Pancreas (tissue), 10 donors: ENCODE measurements around the gene CEP152. TPM values are rescaled to one million over a fixed set of nuclear protein-coding genes. Genes with fewer than 3 reads are reported as not detected.

Source experiments
- ATAC-seq, 4 donors: fragments of 200-7000 bp; cut with Tn5 transposase; one replicate each; pipeline versions ENCODE4 v1.8.0 to v1.9.1; 2020; ENCODE audit warnings: mild to moderate bottlenecking in 4 of 4, moderate library complexity in 4 of 4
- DNase-seq, 6 donors: peaks; one replicate each; pipeline ENCODE4 v3.0.0-alpha.2; 2020
- FAIRE-seq: peaks from 2 replicates; lab custom pipeline; 2012; peaks lifted over from hg19 to GRCh38; lab: Jason Lieb, UNC
- H3K27ac ChIP-seq, 4 donors: fragments of 200-600 bp; sonication (generic); 1 replicate in 3 of 4; 2 replicates in 1 of 4; pipeline versions ENCODE4 v1.5.0 to v1.8.0; 2020
- H3K27me3 ChIP-seq, 4 donors: fragments of 200-600 bp; one replicate each; pipeline ENCODE4 v1.8.0; 2021
- H3K36me3 ChIP-seq, 3 donors: fragments of 200-600 bp; sonication (generic) in 1 of 3; one replicate each; pipeline versions ENCODE4 v1.5.0 to v1.8.0; 2020 to 2021
- H3K4me1 ChIP-seq, 3 donors: fragments of 200-600 bp; one replicate each; pipeline ENCODE4 v1.8.0; 2021
- H3K4me3 ChIP-seq, 4 donors: fragments of 200-600 bp; sonication (generic) in 2 of 4; one replicate each; pipeline versions ENCODE4 v1.5.0 to v1.8.0; 2020 to 2021
- H3K9me3 ChIP-seq, 4 donors: fragments of 200-600 bp; one replicate each; pipeline ENCODE4 v1.8.0; 2021
- WGBS, 2 donors: extraction: QIAGEN DNeasy Blood & Tissue Kit; methylation state at CpG; one replicate each; pipeline ENCODE4 v1.1.7; 2013; 5-methylcytosine and 5-hydroxymethylcytosine counted together
- intact Hi-C, 3 donors: fragments of 100-400 bp; cut with DNase I; formaldehyde crosslinking; loops; one replicate each; pipeline versions ENCODE4 v1.11.1 to v1.14.2; 2022
- polyA plus RNA-seq, 2 donors: library from polyadenylated mRNA; stranded (reverse); fragments of 200-250 nt; gene quantifications; one replicate each; pipeline ENCODE4 v1.2.3, GENCODE V29; 2013
- total RNA-seq, 6 donors: library from RNA; stranded (reverse); fragmentation: NEBNext Ultra II Directional in 4 of 6; extraction: Animal tissue kit (Norgen Biotek cat#: 25700) in 4 of 6; gene quantifications; one replicate each; pipeline versions ENCODE4 v1.2.1 to v1.2.4, GENCODE V29; 2021 to 2023
- TF ChIP-seq, protein P1 (sequence below), 4 donors: fragments of 200-600 bp; sonication (generic) in 3 of 4; IDR thresholded peaks; one replicate each; pipeline versions ENCODE4 v1.5.0 to v1.8.0; 2021; ENCODE audit warnings: antibody characterized with exemption in 4 of 4
- donor health status: healthy with polysubstance abuse.
- donor health status: DM: no; HTN: no; CAD: no; lungs with moderate emphysema.
- donor health status: DM: no; HTN: no; CAD: no.
- donor health status: control.
- donor health status: control.
- donor health status: Bipolar disorder and iron deficiency.
- donor health status: DM: yes; HTN: yes; CAD: no.
- donor health status: DM: no; HTN: no; CAD: no.
- donor health status: DM: no; HTN: no; CAD: no.
- donor health status: DM: yes; HTN: yes; CAD: no.

CEP152 gene
- total and polyA plus RNA-seq, 8 donors = 1.3 to 8.0 (median 2.5) TPM

DNA sequence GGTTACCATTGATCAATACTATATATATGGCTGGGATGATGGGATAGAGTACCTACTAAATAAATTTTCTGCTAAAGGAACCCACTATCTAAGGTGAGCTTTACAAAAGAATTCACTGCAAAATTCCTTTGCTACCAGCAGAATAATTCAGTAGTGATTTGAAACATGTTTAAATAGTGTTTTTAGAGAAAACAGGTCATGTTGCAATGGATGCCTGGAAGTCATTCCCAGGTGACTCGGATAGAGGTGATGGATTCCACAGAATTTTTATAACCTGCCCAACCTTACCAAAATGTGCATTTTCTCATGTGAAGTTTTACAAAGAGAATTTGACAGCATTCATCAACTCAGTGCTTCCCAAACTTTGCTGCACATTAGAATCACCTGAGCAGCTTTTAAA lies 53.2 kb downstream of the CEP152 start:
- FAIRE-seq = no peak
- intact Hi-C loops = no loop called here

DNA sequence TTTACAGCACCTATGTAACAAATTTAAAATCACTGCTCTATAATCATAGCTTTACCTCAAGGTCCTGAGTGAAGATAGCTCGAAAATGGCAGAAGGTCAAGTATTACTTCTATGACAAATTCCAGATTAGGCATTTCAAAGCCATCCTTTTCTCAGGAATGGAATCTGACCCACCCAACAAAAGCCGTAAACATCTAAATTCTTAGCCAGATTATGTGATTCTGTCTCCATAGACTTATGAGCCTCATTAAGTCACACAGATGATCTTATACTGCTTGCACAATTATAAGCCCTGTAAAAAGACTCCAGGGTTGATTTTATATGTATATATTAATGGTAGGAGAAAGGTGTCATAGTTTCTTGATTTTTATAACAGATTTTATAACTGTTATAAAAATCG lies 56.9 kb downstream of the CEP152 start:
- H3K36me3 ChIP-seq = no peaks in the 10 kb centered on the region
- intact Hi-C loops = no loop called here
- no peak overlapping the region for H3K27ac ChIP-seq
- ATAC-seq = no peak
- no peaks in the 10 kb centered on the region for H3K27me3 ChIP-seq
- no peak overlapping the region for H3K4me3 ChIP-seq
- FAIRE-seq = no peak
- no peak for DNase-seq
- 92 to 97% methylated on average over 3 of the region's 3 CpGs for WGBS, 2 donors
- TF ChIP-seq, protein P1, sequence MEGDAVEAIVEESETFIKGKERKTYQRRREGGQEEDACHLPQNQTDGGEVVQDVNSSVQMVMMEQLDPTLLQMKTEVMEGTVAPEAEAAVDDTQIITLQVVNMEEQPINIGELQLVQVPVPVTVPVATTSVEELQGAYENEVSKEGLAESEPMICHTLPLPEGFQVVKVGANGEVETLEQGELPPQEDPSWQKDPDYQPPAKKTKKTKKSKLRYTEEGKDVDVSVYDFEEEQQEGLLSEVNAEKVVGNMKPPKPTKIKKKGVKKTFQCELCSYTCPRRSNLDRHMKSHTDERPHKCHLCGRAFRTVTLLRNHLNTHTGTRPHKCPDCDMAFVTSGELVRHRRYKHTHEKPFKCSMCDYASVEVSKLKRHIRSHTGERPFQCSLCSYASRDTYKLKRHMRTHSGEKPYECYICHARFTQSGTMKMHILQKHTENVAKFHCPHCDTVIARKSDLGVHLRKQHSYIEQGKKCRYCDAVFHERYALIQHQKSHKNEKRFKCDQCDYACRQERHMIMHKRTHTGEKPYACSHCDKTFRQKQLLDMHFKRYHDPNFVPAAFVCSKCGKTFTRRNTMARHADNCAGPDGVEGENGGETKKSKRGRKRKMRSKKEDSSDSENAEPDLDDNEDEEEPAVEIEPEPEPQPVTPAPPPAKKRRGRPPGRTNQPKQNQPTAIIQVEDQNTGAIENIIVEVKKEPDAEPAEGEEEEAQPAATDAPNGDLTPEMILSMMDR (IDR thresholded peaks at IDR 0.05) = no peak
- no peaks in the 10 kb centered on the region for H3K9me3 ChIP-seq
- H3K4me1 ChIP-seq = no peaks in the 10 kb centered on the region

More for the DNA sequence above, 53.2 kb downstream of the CEP152 start:
- Histone ChIP-seq H3K4me1 (peaks cover 0 to 14% (median 9%) of the 10 kb centered on the region in 3 donors), H3K27me3 (no peaks in the 10 kb centered on the region), H3K4me3 (no peak overlapping the region), H3K27ac (no peak overlapping the region), H3K9me3 (no peaks in the 10 kb centered on the region), H3K36me3 (no peaks in the 10 kb centered on the region)
- ATAC-seq = no peak
- no peak for DNase-seq
- WGBS, 2 donors = 97 to 98% methylated on average over 1 of the region's 1 CpG
- TF ChIP-seq, protein P1 (IDR thresholded peaks at IDR 0.05) = no peak

DNA sequence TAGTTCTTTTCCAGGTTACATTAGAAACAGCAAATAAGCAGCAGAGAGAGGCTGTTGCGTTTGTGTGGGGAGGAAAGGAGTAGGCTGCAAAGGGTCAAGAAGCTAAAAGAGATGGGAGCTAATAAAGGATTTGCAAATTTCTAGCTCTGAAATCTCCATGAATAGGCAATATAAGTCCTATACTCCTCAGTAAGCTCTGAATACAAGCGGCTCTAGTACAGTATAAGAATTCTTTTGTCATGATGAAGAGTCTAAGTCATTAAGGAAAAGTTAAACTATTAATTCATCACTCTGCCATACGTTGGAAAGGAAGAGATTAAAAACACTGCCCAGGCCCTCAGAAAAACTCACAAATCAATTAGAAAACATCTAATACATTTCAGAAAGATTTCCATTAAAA lies 59.3 kb downstream of the CEP152 start:
- TF ChIP-seq, protein P1 (IDR thresholded peaks at IDR 0.05) = no peak
- H3K36me3 ChIP-seq = no peaks in the 10 kb centered on the region
- WGBS, 2 donors = 63 to 72% methylated on average over 3 of the region's 3 CpGs
- H3K4me3 ChIP-seq = no peak overlapping the region
- DNase-seq (no peak), ATAC-seq (no peak), FAIRE-seq (no peak)
- no peaks in the 10 kb centered on the region for H3K27me3 ChIP-seq
- H3K9me3 ChIP-seq = no peaks in the 10 kb centered on the region
- H3K27ac ChIP-seq = no peak overlapping the region
- intact Hi-C loops = no loop called here
- H3K4me1 ChIP-seq = no peaks in the 10 kb centered on the region

DNA sequence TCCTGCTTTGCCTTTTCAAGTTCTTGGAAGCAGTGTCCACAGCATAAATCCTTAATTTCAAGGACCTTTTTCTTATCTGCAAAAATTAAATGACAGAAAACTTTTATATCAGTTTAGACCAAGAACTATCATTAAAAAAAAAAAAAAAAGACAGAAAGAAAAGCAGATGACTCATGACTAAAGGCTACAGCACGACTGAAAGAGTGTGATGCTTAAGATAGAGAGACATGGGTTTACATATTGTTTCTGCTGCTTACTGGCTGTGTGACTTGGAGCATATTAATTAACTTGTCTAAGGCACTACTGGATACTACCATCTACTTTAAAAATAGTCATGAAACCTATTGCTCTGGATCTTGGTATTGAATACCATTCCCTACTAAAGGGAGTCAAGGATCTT lies 62.3 kb downstream of the CEP152 start:
- no peaks in the 10 kb centered on the region for H3K4me1 ChIP-seq
- H3K4me3 ChIP-seq = no peak overlapping the region
- no peak for ATAC-seq
- intact Hi-C loops = no loop called here
- H3K9me3 ChIP-seq = no peaks in the 10 kb centered on the region
- H3K36me3 ChIP-seq = peaks cover 0 to 5% (median 0%) of the 10 kb centered on the region in 3 donors
- H3K27me3 ChIP-seq = no peaks in the 10 kb centered on the region
- TF ChIP-seq, protein P1 (IDR thresholded peaks at IDR 0.05) = no peak
- no peak for FAIRE-seq
- no peak for DNase-seq
- 71 to 87% methylated on average over 1 of the region's 1 CpG for whole genome bisulfite sequencing, 2 donors
- no peak overlapping the region for H3K27ac ChIP-seq

DNA sequence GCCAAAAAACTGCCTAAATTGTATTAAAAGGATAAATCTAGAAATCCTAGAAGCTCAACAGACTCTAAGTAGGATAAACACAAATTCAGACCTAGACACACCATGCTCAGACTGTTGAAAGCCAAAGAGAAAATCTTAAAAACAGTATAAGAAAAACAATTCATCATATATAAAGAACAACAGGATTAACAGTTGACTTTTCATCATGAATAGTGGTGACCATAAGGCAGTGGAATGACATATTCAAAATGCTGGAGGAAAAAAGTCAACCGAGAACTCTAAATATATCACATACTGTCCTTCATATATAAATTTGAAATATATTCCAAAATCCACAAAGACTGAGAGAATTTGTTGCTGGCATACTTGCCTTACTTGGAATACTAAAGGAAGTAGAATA lies 77.3 kb downstream of the CEP152 start:
- Histone ChIP-seq H3K27me3 (no peaks in the 10 kb centered on the region), H3K9me3 (no peaks in the 10 kb centered on the region), H3K36me3 (peaks cover 0 to 6% (median 0%) of the 10 kb centered on the region in 3 donors), H3K4me3 (no peak overlapping the region), H3K27ac (no peak overlapping the region), H3K4me1 (no peaks in the 10 kb centered on the region)
- TF ChIP-seq, protein P1 (IDR thresholded peaks at IDR 0.05) = no peak
- ATAC-seq (no peak), FAIRE-seq (no peak), DNase-seq (no peak)
- intact Hi-C loops = no loop called here
- 99 to 100% methylated on average over 1 of the region's 1 CpG for WGBS, 2 donors
